SK-N-SH (cell line): ENCODE results near the gene LCOR. TPM values are rescaled to one million over a fixed set of nuclear protein-coding genes. Genes with fewer than 3 reads are reported as not detected.

ENCODE experiments used
- CTCF ChIA-PET: fragments of 300-600, 350-600 bp; formaldehyde crosslinking; extraction: SDS; loops from one replicate; lab custom pipeline; 2021; lab: Yijun Ruan, JAX
- POLR2A ChIA-PET: fragments of 350-600 bp; sonication (Branson Sonifier 250); formaldehyde crosslinking; extraction: SDS; loops from one replicate; lab custom pipeline; 2020; ENCODE audit warnings: antibody characterized with exemption, inconsistent platforms; lab: Yijun Ruan, JAX
- DNase-seq: peaks from one replicate; pipeline ENCODE4 v3.0.0; 2012
- H2AFZ ChIP-seq: fragments of 200-600 bp; sonication (generic); 2 replicates; pipeline ENCODE4 v1.8.1; 2016; ENCODE audit warnings: antibody characterized with exemption, mild to moderate bottlenecking, low read depth
- H3F3A ChIP-seq: fragments of 200-600 bp; sonication (generic); replicated peaks from 2 replicates; pipeline ENCODE3; 2016; ENCODE audit warnings: antibody characterized with exemption, mild to moderate bottlenecking; ENCODE audit not compliant: insufficient read depth
- H3K27ac ChIP-seq, 2 experiments: fragments of 200-500 bp in 1 of 2; fragments of 200-600 bp in 1 of 2; sonication (Bioruptor generic) in 1 of 2; sonication (generic), shearing (Covaris generic) in 1 of 2; 2 replicates each; pipeline versions ENCODE4 v1.5.1 to v1.6.1; 2014 to 2016; ENCODE audit warnings: low read depth in 2 of 2, inconsistent platforms in 1 of 2, low read length in 1 of 2, mild to moderate bottlenecking in 1 of 2, mixed read lengths in 1 of 2
- H3K27me3 ChIP-seq: fragments of 200-600 bp; sonication (generic), shearing (Covaris generic); 2 replicates; pipeline ENCODE4 v1.6.1; 2016; ENCODE audit warnings: mixed run types; ENCODE audit not compliant: insufficient read depth
- H3K36me3 ChIP-seq, 2 experiments: fragments of 200-500 bp in 1 of 2; fragments of 200-600 bp in 1 of 2; sonication (Bioruptor generic) in 1 of 2; sonication (generic) in 1 of 2; replicated peaks in 1 of 2; 2 replicates each; pipeline versions ENCODE3 to v1.5.1; 2014 to 2016; ENCODE audit warnings: low read length in 1 of 2, mild to moderate bottlenecking in 1 of 2; ENCODE audit not compliant: insufficient read depth in 2 of 2, control insufficient read depth in 1 of 2
- H3K4me1 ChIP-seq, 2 experiments: fragments of 200-500 bp in 1 of 2; fragments of 200-600 bp in 1 of 2; sonication (Bioruptor generic) in 1 of 2; sonication (generic), shearing (Covaris generic) in 1 of 2; 2 replicates each; pipeline versions ENCODE4 v1.5.1 to v1.6.1; 2014 to 2016; ENCODE audit warnings: low read depth in 1 of 2, low read length in 1 of 2, mixed run types in 1 of 2; ENCODE audit not compliant: insufficient read depth in 2 of 2, control insufficient read depth in 1 of 2
- H3K4me2 ChIP-seq: fragments of 200-600 bp; sonication (generic), shearing (Covaris generic); 2 replicates; pipeline ENCODE4 v1.6.1; 2017; ENCODE audit warnings: mixed run types
- H3K4me3 ChIP-seq, 2 experiments: fragments of 200-500 bp in 1 of 2; fragments of 200-600 bp in 1 of 2; sonication (Bioruptor generic) in 1 of 2; sonication (generic), shearing (Covaris generic) in 1 of 2; 2 replicates each; pipeline versions ENCODE4 v1.5.1 to v1.8.1; 2014 to 2016; ENCODE audit warnings: low read depth in 2 of 2, inconsistent platforms in 1 of 2, low read length in 1 of 2, mild to moderate bottlenecking in 1 of 2, mixed read lengths in 1 of 2, moderate library complexity in 1 of 2
- H3K79me2 ChIP-seq: fragments of 200-600 bp; sonication (generic); 2 replicates; pipeline ENCODE4 v1.8.1; 2017; ENCODE audit warnings: mild to moderate bottlenecking; ENCODE audit not compliant: insufficient read depth
- H3K9ac ChIP-seq: fragments of 200-600 bp; sonication (generic); 2 replicates; pipeline ENCODE4 v1.6.1; 2017; ENCODE audit warnings: mixed run types
- H3K9me2 ChIP-seq: fragments of 200-600 bp; sonication (generic); 2 replicates; pipeline ENCODE4 v1.6.1; 2017; ENCODE audit warnings: mixed run types
- H3K9me3 ChIP-seq: fragments of 200-600 bp; sonication (generic); 2 replicates; pipeline ENCODE4 v1.6.1; 2017; ENCODE audit warnings: mixed run types, mild to moderate bottlenecking, moderate library complexity
- H4K20me1 ChIP-seq: fragments of 200-600 bp; sonication (generic); 2 replicates; pipeline ENCODE4 v1.6.1; 2017; ENCODE audit warnings: mild to moderate bottlenecking, mixed run types; ENCODE audit not compliant: insufficient read depth
- CHD2 ChIP-seq: fragments of 150-350 bp; IDR thresholded peaks from 2 replicates; pipeline ENCODE4 v1.6.1; 2018; ENCODE audit warnings: low read length; ENCODE audit not compliant: partially characterized antibody
- CTCF ChIP-seq: fragments of 200-600 bp; sonication (generic); IDR thresholded peaks from 2 replicates; pipeline ENCODE4 v1.6.1; 2017; ENCODE audit warnings: antibody characterized with exemption, mild to moderate bottlenecking, moderate library complexity
- EZH2phosphoT487 ChIP-seq: fragments of 200-600 bp; sonication (generic); IDR thresholded peaks from 2 replicates; pipeline ENCODE4 v1.6.1; 2017; ENCODE audit warnings: low read depth, mixed run types, mild to moderate bottlenecking, antibody characterized with exemption, moderate library complexity, borderline replicate concordance
- FOSL2 ChIP-seq: IDR thresholded peaks from 2 replicates; pipeline ENCODE4 v1.4.0; 2012; ENCODE audit warnings: low read depth, mild to moderate bottlenecking, moderate library complexity, borderline replicate concordance
- GATA2 ChIP-seq: sonication (generic); formaldehyde crosslinking; IDR thresholded peaks from 2 replicates; pipeline ENCODE4 v1.5.0; 2020; ENCODE audit warnings: mild to moderate bottlenecking, missing genetic modification reagents
- IRF3 ChIP-seq: fragments of 150-350 bp; IDR thresholded peaks from 2 replicates; pipeline ENCODE4 v1.6.1; 2016; ENCODE audit warnings: mild to moderate bottlenecking, low read depth, low read length
- JUND ChIP-seq: IDR thresholded peaks from 2 replicates; pipeline ENCODE4 v1.4.0; 2012
- NFIC ChIP-seq: IDR thresholded peaks from 2 replicates; pipeline ENCODE4 v1.4.0; 2012; ENCODE audit warnings: borderline replicate concordance
- RAD21 ChIP-seq: IDR thresholded peaks from 2 replicates; pipeline ENCODE4 v1.6.1; 2012; ENCODE audit warnings: mild to moderate bottlenecking, low read length
- RCOR1 ChIP-seq: fragments of 150-350 bp; IDR thresholded peaks from 2 replicates; pipeline ENCODE4 v1.6.1; 2017; ENCODE audit warnings: antibody characterized with exemption, low read length
- SIN3A ChIP-seq: IDR thresholded peaks from 2 replicates; pipeline ENCODE4 v1.6.1; 2012; ENCODE audit warnings: low read depth, mild to moderate bottlenecking, low read length, moderate library complexity, borderline replicate concordance
- SMC3 ChIP-seq: IDR thresholded peaks from 2 replicates; pipeline ENCODE4 v1.6.1; 2012; ENCODE audit warnings: low read depth, low read length, improper control_type of control experiment
- TCF12 ChIP-seq: IDR thresholded peaks from 2 replicates; pipeline ENCODE4 v1.4.0; 2012
- TEAD4 ChIP-seq: IDR thresholded peaks from 2 replicates; pipeline ENCODE4 v1.4.0; 2012; ENCODE audit warnings: mild to moderate bottlenecking, borderline replicate concordance; ENCODE audit not compliant: insufficient read depth
- YY1 ChIP-seq: IDR thresholded peaks from 2 replicates; pipeline ENCODE4 v1.4.0; 2012; ENCODE audit warnings: low read depth, mild to moderate bottlenecking
- WGBS: methylation state at CpG from one replicate; pipeline ENCODE4 v1.1.6; 2017; ENCODE audit warnings: low lambda C conversion rate; 5-methylcytosine and 5-hydroxymethylcytosine counted together
- polyA plus RNA-seq, 3 experiments: library from polyadenylated mRNA; depleted of rRNA; stranded (reverse); fragments of >200 nt; gene quantifications; 2 replicates each; pipeline ENCODE4 v1.2.3, GENCODE V29; 2012
- TF ChIP-seq, protein P1 (sequence below): IDR thresholded peaks from 2 replicates; pipeline ENCODE4 v1.6.1; 2012; ENCODE audit warnings: mild to moderate bottlenecking, low read depth, low read length, moderate library complexity

Gene LCOR
- polyA plus RNA-seq, 1 of the 3 experiments (the other 2 are of a cell fraction) = 1.9 TPM

DNA sequence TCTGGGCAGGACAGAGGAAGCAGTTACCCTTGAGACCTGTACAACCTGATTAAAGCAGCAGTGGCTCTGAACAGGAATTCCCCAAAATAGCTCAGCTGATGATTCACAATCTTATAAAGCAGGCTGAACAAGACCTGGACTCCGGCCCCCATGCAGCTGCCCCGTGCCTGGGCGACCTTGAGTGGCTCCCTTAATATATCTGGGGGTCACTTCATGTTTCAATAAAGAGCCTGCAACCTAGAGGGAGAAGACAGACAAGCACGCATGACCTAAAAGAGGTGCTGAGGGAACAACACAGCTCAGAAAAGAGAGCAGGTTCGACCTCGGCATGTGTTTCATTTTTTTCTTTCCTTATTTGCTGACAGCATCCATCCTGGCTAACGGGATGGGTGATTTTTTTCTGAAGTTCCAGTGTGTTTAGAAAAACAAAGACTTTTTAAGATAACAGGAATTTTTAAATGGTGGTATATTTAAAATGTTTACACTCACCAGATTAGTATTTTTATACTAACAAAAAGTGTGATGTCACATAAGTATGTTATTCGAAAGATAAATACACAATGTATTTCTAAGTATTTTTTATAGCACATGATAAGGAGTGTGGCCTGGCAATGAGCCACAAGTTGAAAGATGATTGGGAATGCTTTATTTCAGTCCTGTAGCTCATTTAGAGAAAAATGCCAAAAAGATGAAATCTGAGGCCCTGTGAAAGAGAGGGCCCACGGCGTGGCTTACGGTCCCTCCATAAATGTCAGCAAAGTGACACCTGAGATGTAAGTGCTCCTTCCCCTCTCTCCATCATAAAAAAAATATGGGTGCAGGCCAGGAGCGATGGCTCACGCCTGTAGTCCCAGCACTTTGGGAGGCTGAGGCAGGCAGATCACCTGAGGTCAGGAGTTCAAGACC lies 192.3 kb downstream of the LCOR start (continued):
- TF ChIP-seq IRF3 (no peak), GATA2 (CRISPR knock-in tag) (no peak), SIN3A (no peak), EZH2phosphoT487 (no peak), NFIC (peak; percentile 68), TEAD4 (no peak), RAD21 (no peak), TCF12 (peak; percentile 3; the same call in 1 of the 2 replicates), FOSL2 (peak; percentile 64; the same call in 1 of the 2 replicates), CHD2 (no peak), RCOR1 (no peak), JUND (peak; percentile 27; the same call in 1 of the 2 replicates), YY1 (no peak)

DNA sequence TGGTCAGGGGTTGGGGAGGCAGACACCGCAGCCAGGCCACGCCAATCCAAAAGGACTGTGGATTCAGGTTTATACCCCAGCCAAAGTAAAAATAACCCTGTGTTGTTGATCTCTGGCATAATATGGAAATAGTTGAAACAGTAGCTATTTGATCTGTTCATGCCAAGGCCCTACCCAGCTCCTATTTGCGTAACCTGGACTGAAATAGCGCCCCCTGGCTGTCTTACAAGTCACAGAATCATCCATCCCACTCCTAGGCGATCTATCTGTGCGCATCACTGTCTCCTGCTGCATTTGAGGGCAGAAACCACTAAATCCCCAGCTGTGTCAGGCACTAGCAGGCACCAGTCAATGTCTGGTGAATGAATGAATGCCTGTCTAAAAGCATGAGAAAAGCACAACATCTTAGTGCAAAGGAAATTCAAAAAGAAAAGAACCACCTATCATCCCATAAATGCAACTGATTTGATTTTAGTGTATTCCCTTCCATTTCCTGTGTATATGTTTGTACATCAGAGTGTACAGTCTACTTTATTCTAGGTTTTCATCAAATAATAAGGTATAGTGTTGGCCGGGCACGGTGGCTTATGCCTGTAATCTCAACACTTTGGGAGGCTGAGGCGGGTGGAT lies 193.6 kb downstream of the LCOR start:
- H3K27me3 ChIP-seq = no peaks in the 10 kb centered on the region
- no peak overlapping the region for H3K27ac ChIP-seq
- ChIA-PET CTCF (interaction anchor here (0.6 to 6.4 kb wide), 49 partner anchors 8 to 655 kb away, joined by 3 to 75 read pairs (median 4); no protein-coding TSS in a partner anchor), POLR2A (no interaction called here)
- DNase-seq = peak; percentile 70
- no peak overlapping the region for H3K9ac ChIP-seq
- peaks cover 0 to 16% of the 10 kb centered on the region in 2 experiments; a peak in 1 of 4 replicates for H3K4me1 ChIP-seq
- H3K9me3 ChIP-seq = no peaks in the 10 kb centered on the region
- TF ChIP-seq, protein P1, sequence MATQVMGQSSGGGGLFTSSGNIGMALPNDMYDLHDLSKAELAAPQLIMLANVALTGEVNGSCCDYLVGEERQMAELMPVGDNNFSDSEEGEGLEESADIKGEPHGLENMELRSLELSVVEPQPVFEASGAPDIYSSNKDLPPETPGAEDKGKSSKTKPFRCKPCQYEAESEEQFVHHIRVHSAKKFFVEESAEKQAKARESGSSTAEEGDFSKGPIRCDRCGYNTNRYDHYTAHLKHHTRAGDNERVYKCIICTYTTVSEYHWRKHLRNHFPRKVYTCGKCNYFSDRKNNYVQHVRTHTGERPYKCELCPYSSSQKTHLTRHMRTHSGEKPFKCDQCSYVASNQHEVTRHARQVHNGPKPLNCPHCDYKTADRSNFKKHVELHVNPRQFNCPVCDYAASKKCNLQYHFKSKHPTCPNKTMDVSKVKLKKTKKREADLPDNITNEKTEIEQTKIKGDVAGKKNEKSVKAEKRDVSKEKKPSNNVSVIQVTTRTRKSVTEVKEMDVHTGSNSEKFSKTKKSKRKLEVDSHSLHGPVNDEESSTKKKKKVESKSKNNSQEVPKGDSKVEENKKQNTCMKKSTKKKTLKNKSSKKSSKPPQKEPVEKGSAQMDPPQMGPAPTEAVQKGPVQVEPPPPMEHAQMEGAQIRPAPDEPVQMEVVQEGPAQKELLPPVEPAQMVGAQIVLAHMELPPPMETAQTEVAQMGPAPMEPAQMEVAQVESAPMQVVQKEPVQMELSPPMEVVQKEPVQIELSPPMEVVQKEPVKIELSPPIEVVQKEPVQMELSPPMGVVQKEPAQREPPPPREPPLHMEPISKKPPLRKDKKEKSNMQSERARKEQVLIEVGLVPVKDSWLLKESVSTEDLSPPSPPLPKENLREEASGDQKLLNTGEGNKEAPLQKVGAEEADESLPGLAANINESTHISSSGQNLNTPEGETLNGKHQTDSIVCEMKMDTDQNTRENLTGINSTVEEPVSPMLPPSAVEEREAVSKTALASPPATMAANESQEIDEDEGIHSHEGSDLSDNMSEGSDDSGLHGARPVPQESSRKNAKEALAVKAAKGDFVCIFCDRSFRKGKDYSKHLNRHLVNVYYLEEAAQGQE = no peak
- TF ChIP-seq SMC3 (peak; percentile 60), CTCF (peak; percentile 66), SIN3A (no peak), RAD21 (peak; percentile 64)
- no peaks in the 10 kb centered on the region for H3K36me3 ChIP-seq
- H3K4me3 ChIP-seq = no peak overlapping the region
- WGBS = 83% methylated on average over 8 of the region's 9 CpGs
- no peaks in the 10 kb centered on the region for H3K9me2 ChIP-seq
- no peak overlapping the region for H3K4me2 ChIP-seq
- H2AFZ ChIP-seq = no peak overlapping the region
- peaks cover 27% of the 10 kb centered on the region for H3F3A ChIP-seq
- H4K20me1 ChIP-seq = no peaks in the 10 kb centered on the region; the same call in 1 of the 2 replicates
- H3K79me2 ChIP-seq = no peaks in the 10 kb centered on the region
